ENCODE measurements around the gene CREB3L1. TPM values are rescaled to one million over a fixed set of nuclear protein-coding genes. Genes with fewer than 3 reads are reported as not detected.

Gene CREB3L1
- total and polyA plus RNA-seq, 2 donors from 2014 or later, result 2.5 to 7.3 TPM

DNA sequence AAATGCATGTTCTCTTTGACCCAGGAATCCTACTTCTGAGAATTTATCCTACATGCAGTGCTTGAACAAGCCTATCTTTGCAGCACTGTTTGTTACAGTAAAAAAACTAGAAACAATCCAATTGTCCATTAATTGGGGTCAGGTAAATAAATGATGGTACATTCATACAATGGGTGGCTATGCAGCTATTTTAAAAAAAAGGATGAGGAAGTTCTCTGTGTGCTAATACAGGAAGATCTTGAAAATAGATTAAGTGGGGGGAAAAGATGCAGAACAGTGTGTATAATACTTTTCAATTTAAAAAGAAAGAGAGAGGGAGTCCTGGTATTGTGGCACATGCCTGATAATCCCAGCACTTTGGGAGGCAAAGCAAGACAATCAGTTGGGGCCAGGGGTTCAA, 9.5 kb upstream of the CREB3L1 start:
- Histone ChIP-seq H3K4me3 (ENCODE audit: low read length in 3 of 3) (no peak overlapping the region), H3K9me3 (ENCODE audit: control insufficient read depth in 2 of 3, insufficient read depth in 1 of 3, low read length in 3 of 3) (no peaks in the 10 kb centered on the region), H3K4me1 (ENCODE audit: control insufficient read depth in 2 of 3, insufficient read depth in 2 of 3, low read depth in 1 of 3, low read length in 3 of 3) (no peaks in the 10 kb centered on the region), H3K27me3 (ENCODE audit: control insufficient read depth, insufficient read depth, low read length) (no peaks in the 10 kb centered on the region), H3K36me3 (ENCODE audit: control insufficient read depth in 2 of 3, insufficient read depth in 3 of 3, low read length in 3 of 3) (no peaks in the 10 kb centered on the region), H3K9ac (ENCODE audit: low read length in 3 of 3) (no peak overlapping the region), H3K27ac (ENCODE audit: low read depth in 2 of 2, low read length in 2 of 2) (no peak overlapping the region)
- TF ChIP-seq, protein P1, sequence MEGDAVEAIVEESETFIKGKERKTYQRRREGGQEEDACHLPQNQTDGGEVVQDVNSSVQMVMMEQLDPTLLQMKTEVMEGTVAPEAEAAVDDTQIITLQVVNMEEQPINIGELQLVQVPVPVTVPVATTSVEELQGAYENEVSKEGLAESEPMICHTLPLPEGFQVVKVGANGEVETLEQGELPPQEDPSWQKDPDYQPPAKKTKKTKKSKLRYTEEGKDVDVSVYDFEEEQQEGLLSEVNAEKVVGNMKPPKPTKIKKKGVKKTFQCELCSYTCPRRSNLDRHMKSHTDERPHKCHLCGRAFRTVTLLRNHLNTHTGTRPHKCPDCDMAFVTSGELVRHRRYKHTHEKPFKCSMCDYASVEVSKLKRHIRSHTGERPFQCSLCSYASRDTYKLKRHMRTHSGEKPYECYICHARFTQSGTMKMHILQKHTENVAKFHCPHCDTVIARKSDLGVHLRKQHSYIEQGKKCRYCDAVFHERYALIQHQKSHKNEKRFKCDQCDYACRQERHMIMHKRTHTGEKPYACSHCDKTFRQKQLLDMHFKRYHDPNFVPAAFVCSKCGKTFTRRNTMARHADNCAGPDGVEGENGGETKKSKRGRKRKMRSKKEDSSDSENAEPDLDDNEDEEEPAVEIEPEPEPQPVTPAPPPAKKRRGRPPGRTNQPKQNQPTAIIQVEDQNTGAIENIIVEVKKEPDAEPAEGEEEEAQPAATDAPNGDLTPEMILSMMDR (IDR thresholded peaks at IDR 0.05; ENCODE audit: borderline replicate concordance, extremely low read depth, insufficient read depth), result no peak
- intact Hi-C loops (cut with DNase I), result no loop called here
- FAIRE-seq (no peak), DNase-seq (no peak)

GRCh38 chr11:46270684-46271083, 6.8 kb upstream of the CREB3L1 start:
- no peaks in the 10 kb centered on the region for H3K36me3 ChIP-seq (ENCODE audit: control insufficient read depth in 2 of 3, insufficient read depth in 3 of 3, low read length in 3 of 3)
- FAIRE-seq, result no peak
- no peak overlapping the region for H3K27ac ChIP-seq (ENCODE audit: low read depth in 2 of 2, low read length in 2 of 2)
- intact Hi-C loops (cut with DNase I), result no loop called here
- no peaks in the 10 kb centered on the region for H3K27me3 ChIP-seq (ENCODE audit: control insufficient read depth, insufficient read depth, low read length)
- no peak for DNase-seq
- H3K4me1 ChIP-seq (ENCODE audit: control insufficient read depth in 2 of 3, insufficient read depth in 2 of 3, low read depth in 1 of 3, low read length in 3 of 3), result peaks cover 0 to 6% (median 0%) of the 10 kb centered on the region in 3 donors
- no peak overlapping the region for H3K4me3 ChIP-seq (ENCODE audit: low read length in 3 of 3)
- TF ChIP-seq, protein P1 (IDR thresholded peaks at IDR 0.05; ENCODE audit: borderline replicate concordance, extremely low read depth, insufficient read depth), result no peak
- no peak overlapping the region for H3K9ac ChIP-seq (ENCODE audit: low read length in 3 of 3)
- no peaks in the 10 kb centered on the region for H3K9me3 ChIP-seq (ENCODE audit: control insufficient read depth in 2 of 3, insufficient read depth in 1 of 3, low read length in 3 of 3)

GRCh38 chr11:46271407-46271806, 6.1 kb upstream of the CREB3L1 start:
- no peaks in the 10 kb centered on the region for H3K27me3 ChIP-seq (ENCODE audit: control insufficient read depth, insufficient read depth, low read length)
- peaks cover 0 to 13% (median 5%) of the 10 kb centered on the region in 3 donors for H3K4me1 ChIP-seq (ENCODE audit: control insufficient read depth in 2 of 3, insufficient read depth in 2 of 3, low read depth in 1 of 3, low read length in 3 of 3)
- TF ChIP-seq, protein P1 (IDR thresholded peaks at IDR 0.05; ENCODE audit: borderline replicate concordance, extremely low read depth, insufficient read depth), result no peak
- no peak overlapping the region for H3K27ac ChIP-seq (ENCODE audit: low read depth in 2 of 2, low read length in 2 of 2)
- FAIRE-seq (no peak), DNase-seq (no peak)
- H3K9ac ChIP-seq (ENCODE audit: low read length in 3 of 3), result no peak overlapping the region
- intact Hi-C loops (cut with DNase I), result no loop called here
- no peaks in the 10 kb centered on the region for H3K36me3 ChIP-seq (ENCODE audit: control insufficient read depth in 2 of 3, insufficient read depth in 3 of 3, low read length in 3 of 3)
- H3K4me3 ChIP-seq (ENCODE audit: low read length in 3 of 3), result no peak overlapping the region
- no peaks in the 10 kb centered on the region for H3K9me3 ChIP-seq (ENCODE audit: control insufficient read depth in 2 of 3, insufficient read depth in 1 of 3, low read length in 3 of 3)

Data from kidney (tissue), 14 donors.